ENCODE data around the gene KLF2. TPM values are rescaled to one million over a fixed set of nuclear protein-coding genes. Genes with fewer than 3 reads are reported as not detected.
A peak's percentile ranks its signal among the peaks of the same experiment; 100 is the strongest.

The KLF2 gene
- total RNA-seq, 2 experiments from 2014 or later, result 172 to 193 TPM

DNA sequence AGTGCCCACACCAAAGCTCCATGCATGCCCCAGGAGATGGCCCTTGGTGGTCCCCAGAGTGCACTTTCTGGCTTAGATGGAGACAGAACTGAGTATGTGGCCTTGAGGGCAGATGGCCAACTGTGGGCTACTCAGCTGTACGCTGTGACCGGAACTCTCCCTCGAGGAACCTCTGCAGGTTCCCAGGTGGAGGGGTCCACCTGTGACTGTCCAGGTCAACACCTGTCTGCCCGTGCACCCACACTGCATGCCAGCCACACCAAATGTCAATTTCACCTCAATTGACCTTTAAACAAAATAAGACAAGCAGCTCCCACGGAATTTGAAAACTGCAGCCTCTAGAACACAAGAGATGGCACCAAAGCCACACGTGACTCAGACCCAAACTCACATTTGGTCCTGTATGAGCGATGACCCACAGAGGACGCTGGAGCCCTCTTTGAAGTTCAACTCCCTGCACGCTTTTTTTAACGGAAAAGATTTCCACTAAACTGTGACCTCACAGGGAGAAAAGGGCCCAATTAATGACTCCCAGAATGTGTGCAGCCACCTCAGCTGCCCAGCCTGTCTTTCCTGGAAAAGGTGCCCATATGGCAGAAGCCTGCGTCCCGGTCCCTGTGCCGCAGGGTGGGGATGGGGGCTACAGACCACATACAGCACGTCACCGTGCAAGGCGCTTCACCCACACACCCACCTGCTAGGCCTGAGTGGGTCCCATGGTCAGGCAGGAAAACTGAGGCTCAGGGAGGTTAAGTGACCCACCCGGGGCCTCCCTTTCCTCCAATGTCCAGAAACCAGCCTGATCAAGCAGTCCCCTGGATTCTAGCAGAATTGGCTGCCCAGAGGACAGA, 47.7 kb downstream of the KLF2 start:
- H3K4me3 Mint-ChIP-seq, result no peak overlapping the region
- DNase-seq (no peak), ATAC-seq (ENCODE audit: low read depth) (no peak)
- no peaks in the 10 kb centered on the region for H3K9me3 Mint-ChIP-seq
- H3K27me3 Mint-ChIP-seq, result peaks cover 4% of the 10 kb centered on the region
- no peak overlapping the region for H3K27ac Mint-ChIP-seq
- peaks cover 19% of the 10 kb centered on the region for H3K36me3 Mint-ChIP-seq
- POLR2A ChIA-PET, result interaction anchor here (0.9 to 19.3 kb wide), 10 partner anchors 10 to 528 kb away, joined by 3 to 532 read pairs (median 12); partner anchors contain the start of genes HSH2D and KLF2
- peaks cover 58% of the 10 kb centered on the region for H3K4me1 Mint-ChIP-seq

DNA sequence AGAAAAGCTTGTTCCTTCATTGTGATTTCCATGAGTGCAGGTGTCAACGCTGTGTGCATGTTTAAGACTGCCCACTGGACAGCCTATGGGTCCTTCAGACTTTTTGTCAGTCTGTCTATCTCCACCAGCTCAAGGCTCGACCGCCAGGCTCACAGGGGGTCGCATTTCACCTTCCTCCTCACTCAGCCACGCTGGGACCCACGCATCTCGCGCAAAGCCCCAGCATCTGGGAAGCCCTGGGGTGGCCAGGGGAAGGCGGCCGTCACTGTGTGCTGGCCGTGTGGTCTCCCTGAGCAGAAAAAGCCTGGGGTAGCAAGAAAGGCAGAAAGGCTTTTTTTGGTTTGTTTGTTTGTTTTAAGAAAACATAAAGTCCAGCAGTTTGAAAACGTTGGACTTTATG, 48.5 kb downstream of the KLF2 start:
- peaks cover 22% of the 10 kb centered on the region for H3K36me3 Mint-ChIP-seq
- no peak overlapping the region for H3K27ac Mint-ChIP-seq
- no peak overlapping the region for H3K4me3 Mint-ChIP-seq
- H3K4me1 Mint-ChIP-seq, result peaks cover 60% of the 10 kb centered on the region
- H3K9me3 Mint-ChIP-seq, result no peaks in the 10 kb centered on the region
- peaks cover 4% of the 10 kb centered on the region for H3K27me3 Mint-ChIP-seq
- DNase-seq, result no peak
- POLR2A ChIA-PET, result interaction anchor here (0.6 to 19.3 kb wide), 5 partner anchors 9 to 106 kb away, joined by 3 to 532 read pairs (median 31); partner anchors contain the start of gene KLF2
- ATAC-seq (ENCODE audit: low read depth), result no peak

DNA sequence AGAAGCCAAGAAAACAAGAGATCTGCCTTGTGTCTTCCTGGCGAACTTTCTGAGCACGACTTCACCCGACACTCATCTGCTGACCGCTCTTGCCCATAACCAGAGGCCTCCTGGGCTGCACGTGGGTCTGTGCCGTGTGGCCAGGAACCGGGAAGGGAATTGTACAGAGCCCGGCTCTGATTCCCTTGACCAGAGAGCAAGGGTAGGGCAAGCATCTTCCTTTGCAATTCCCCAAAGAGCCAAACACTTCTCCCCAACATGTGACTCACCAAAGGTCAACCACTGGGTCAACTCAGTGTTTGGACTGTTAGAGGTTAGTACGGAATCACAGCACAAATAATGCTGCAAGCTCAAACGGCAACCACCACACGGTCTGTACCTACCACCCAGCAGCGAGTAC, 48.9 kb downstream of the KLF2 start:
- peak overlapping the region; percentile 71 for H3K27ac Mint-ChIP-seq
- POLR2A ChIA-PET, result interaction anchor here (0.6 to 19.3 kb wide), 5 partner anchors 9 to 107 kb away, joined by 3 to 532 read pairs (median 10); partner anchors contain the start of gene KLF2
- H3K9me3 Mint-ChIP-seq, result no peaks in the 10 kb centered on the region
- peak overlapping the region; percentile 37 for H3K4me3 Mint-ChIP-seq
- no peak for DNase-seq
- ATAC-seq (ENCODE audit: low read depth), result no peak
- peaks cover 22% of the 10 kb centered on the region for H3K36me3 Mint-ChIP-seq
- peaks cover 4% of the 10 kb centered on the region for H3K27me3 Mint-ChIP-seq
- peaks cover 60% of the 10 kb centered on the region for H3K4me1 Mint-ChIP-seq

DNA sequence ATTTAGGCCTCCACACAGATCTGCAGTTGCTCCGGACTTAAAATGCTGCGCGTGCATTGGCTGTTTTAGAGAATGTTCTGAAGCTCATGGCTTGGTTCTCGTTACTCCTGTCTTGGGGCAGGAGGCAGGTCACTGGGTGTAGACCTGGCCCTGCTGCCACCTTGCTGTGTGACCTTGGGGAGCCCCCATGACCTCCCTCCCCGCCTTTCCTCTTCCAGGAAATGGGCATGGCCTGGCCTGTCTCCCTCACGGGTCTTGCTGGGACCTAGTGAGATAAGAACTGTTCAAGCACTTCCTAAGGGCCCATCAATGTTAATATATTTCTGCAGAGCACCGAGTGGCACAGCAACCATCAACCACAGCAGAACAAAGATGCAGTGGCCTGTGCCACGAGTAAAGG, 49.4 kb downstream of the KLF2 start:
- no peaks in the 10 kb centered on the region for H3K9me3 Mint-ChIP-seq
- no peak for ATAC-seq (ENCODE audit: low read depth)
- H3K27ac Mint-ChIP-seq, result peak overlapping the region; percentile 71
- peaks cover 60% of the 10 kb centered on the region for H3K4me1 Mint-ChIP-seq
- H3K36me3 Mint-ChIP-seq, result peaks cover 22% of the 10 kb centered on the region
- POLR2A ChIA-PET, result interaction anchor here (0.6 to 19.3 kb wide), 6 partner anchors 8 to 97 kb away, joined by 3 to 532 read pairs (median 3); partner anchors contain the start of gene KLF2
- H3K4me3 Mint-ChIP-seq, result peak overlapping the region; percentile 37
- H3K27me3 Mint-ChIP-seq, result peaks cover 4% of the 10 kb centered on the region
- DNase-seq, result no peak

DNA sequence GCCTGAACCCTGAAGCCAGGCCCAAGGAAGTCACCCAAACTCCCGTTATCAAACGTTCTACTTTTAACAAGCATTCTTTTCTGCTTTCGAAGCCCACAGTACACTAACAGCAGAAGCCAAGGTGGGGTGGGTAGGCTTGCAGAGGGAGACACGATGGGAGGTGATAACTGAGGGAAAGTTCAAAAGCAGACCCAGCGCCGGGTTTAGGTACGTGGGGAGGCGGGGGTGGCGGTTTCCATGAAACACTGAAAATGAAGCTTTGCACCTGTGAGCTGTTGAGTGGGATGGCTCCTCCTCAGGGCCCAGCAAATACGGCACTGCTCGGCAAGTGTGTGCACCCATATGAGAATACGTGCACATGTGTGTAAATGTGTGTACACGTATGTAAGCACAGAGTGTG, 49.8 kb downstream of the KLF2 start:
- peaks cover 60% of the 10 kb centered on the region for H3K4me1 Mint-ChIP-seq
- peaks cover 4% of the 10 kb centered on the region for H3K27me3 Mint-ChIP-seq
- H3K4me3 Mint-ChIP-seq, result peak overlapping the region; percentile 37
- POLR2A ChIA-PET, result interaction anchor here (1.0 to 19.3 kb wide), 4 partner anchors 8 to 47 kb away, joined by 3 to 532 read pairs (median 3); partner anchors contain the start of gene KLF2
- ATAC-seq (ENCODE audit: low read depth) (no peak), DNase-seq (no peak)
- H3K9me3 Mint-ChIP-seq, result no peaks in the 10 kb centered on the region
- H3K27ac Mint-ChIP-seq, result peak overlapping the region; percentile 71
- peaks cover 22% of the 10 kb centered on the region for H3K36me3 Mint-ChIP-seq

DNA sequence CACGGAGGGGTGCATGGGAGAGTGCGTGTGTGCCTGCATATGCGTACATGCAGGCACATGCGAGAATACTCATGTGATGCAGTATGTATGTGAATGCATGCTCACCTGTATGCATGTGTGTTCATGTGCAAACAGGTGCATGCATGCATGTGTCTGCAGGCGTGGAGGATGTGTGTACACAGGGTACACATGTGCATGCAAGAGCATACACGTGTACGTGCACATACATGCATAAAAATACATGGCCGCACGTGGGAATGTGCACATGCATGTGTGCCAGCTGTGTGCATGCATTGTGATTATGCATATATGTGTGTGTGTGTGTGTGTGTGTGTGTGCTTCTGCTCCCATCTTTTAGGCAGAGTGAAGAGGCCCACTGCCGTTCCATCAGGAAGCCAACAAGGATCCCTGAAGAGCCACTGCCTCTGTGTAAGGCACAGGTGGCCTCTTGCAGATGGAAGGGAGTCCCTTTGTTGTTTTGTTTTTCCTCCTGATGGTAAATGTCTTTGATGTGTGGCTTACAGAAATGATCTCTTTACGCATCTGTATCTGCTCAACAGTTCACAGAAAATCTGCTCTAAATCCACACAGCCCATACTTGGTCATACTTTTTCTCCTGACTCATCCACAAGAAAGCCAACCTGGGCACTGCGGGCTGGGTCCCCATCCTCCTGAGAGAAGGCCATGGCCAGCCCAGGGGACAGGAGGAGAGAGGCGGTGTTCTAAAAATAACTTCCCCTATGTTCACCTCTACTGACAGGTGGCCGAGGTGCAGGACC, 50.7 kb downstream of the KLF2 start:
- peaks cover 55% of the 10 kb centered on the region for H3K4me1 Mint-ChIP-seq
- peaks cover 22% of the 10 kb centered on the region for H3K36me3 Mint-ChIP-seq
- POLR2A ChIA-PET, result interaction anchor here (1.0 to 19.3 kb wide), 5 partner anchors 8 to 48 kb away, joined by 3 to 532 read pairs (median 4); partner anchors contain the start of gene KLF2
- DNase-seq (no peak), ATAC-seq (ENCODE audit: low read depth) (no peak)
- peaks cover 3% of the 10 kb centered on the region for H3K27me3 Mint-ChIP-seq
- H3K9me3 Mint-ChIP-seq, result no peaks in the 10 kb centered on the region
- H3K4me3 Mint-ChIP-seq, result peak overlapping the region; percentile 8
- H3K27ac Mint-ChIP-seq, result no peak overlapping the region

DNA sequence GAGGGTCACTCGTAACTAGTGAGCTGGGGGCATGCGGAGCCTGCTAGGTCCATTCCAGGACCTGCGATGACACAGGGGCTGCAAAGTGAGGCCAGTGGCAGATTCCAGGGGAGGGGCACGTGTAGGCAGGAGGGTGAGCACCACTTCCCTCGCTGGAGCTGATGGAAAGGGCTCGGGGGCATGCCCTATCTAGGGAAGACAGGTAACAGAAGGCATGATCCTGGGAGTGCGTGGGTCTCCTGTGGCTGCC, 51.2 kb downstream of the KLF2 start:
- no peaks in the 10 kb centered on the region for H3K9me3 Mint-ChIP-seq
- H3K36me3 Mint-ChIP-seq, result peaks cover 22% of the 10 kb centered on the region
- POLR2A ChIA-PET, result interaction anchor here (1.0 to 19.3 kb wide), 3 partner anchors 8 to 48 kb away, joined by 4 to 532 read pairs (median 6); partner anchors contain the start of gene KLF2
- H3K4me3 Mint-ChIP-seq, result no peak overlapping the region
- H3K27ac Mint-ChIP-seq, result peak overlapping the region; percentile 38
- ATAC-seq (ENCODE audit: low read depth), result no peak
- DNase-seq, result peak; percentile 31
- peaks cover 50% of the 10 kb centered on the region for H3K4me1 Mint-ChIP-seq
- no peaks in the 10 kb centered on the region for H3K27me3 Mint-ChIP-seq

DNA sequence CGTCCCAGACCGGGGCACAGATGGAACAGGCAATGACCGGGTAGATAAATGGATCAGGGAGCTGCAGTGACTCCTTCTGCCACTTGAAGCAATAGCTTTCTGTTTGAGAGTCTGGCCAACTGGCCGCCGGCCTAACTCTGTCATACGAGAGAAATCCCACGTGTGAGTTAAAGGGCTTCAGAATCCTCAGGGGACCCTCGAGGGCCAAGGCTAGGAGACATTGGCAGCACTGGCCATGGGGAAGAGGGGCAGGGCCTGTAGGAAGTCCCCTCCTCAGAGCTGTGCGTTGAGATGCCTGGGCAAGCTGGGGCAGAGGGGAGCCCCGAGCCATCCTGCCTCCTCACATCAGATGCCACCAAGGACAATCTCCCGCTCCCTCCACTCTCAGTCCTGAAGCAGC, 51.6 kb downstream of the KLF2 start:
- POLR2A ChIA-PET, result interaction anchor here (1.0 to 19.3 kb wide), 3 partner anchors 9 to 49 kb away, joined by 4 to 532 read pairs (median 6); partner anchors contain the start of gene KLF2
- H3K9me3 Mint-ChIP-seq, result no peaks in the 10 kb centered on the region
- H3K4me1 Mint-ChIP-seq, result peaks cover 46% of the 10 kb centered on the region
- peak overlapping the region; percentile 38 for H3K27ac Mint-ChIP-seq
- no peak for DNase-seq
- ATAC-seq (ENCODE audit: low read depth), result no peak
- H3K4me3 Mint-ChIP-seq, result no peak overlapping the region
- no peaks in the 10 kb centered on the region for H3K27me3 Mint-ChIP-seq
- H3K36me3 Mint-ChIP-seq, result peaks cover 22% of the 10 kb centered on the region

DNA sequence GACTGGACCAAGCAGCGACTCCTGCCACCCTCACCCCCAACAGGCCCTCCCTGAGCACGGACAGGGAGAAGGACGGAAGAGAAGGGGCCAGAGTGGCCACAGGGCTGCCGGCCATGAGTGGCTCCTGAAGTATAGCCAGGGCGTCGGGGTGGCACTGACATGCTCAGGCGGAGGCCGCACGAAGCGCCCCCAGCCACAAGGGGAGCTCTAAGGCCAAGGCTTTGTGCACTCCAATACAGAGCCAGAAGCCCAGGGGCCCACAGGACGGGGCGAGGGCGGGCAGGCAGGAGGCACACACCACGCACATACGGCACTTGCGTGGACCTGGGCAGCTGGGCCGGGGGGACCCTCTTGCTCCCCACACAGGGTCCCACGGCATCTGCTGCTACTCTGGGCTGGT, 52.0 kb downstream of the KLF2 start:
- Mint-ChIP-seq H3K4me1 (peaks cover 42% of the 10 kb centered on the region), H3K27me3 (no peaks in the 10 kb centered on the region), H3K36me3 (peaks cover 22% of the 10 kb centered on the region), H3K9me3 (no peaks in the 10 kb centered on the region), H3K27ac (no peak overlapping the region), H3K4me3 (no peak overlapping the region)
- POLR2A ChIA-PET, result interaction anchor here (1.0 to 19.3 kb wide), 3 partner anchors 9 to 49 kb away, joined by 4 to 532 read pairs (median 6); partner anchors contain the start of gene KLF2
- ATAC-seq (ENCODE audit: low read depth) (peak; percentile 37), DNase-seq (peak; percentile 55)

DNA sequence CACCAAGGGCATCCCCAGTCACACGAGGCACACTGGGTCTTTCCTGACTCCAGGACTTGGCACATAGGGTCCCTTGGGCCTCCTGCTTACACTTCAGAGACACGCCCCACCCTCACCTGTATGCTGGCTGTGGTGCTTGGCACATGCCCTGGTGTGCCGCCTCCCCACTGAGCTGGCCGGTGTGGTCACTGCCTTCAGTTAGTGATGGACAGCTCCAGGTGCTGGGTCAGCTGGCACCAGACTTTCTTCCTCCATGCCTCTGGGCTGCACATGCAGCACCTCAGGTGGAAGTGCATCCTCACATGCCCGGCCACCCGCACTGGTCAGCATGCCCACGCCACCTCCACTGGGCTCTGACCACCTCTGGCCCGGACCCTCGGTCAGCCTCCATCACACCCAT, 52.9 kb downstream of the KLF2 start:
- ATAC-seq (ENCODE audit: low read depth) (no peak), DNase-seq (peak; percentile 30)
- H3K4me3 Mint-ChIP-seq, result no peak overlapping the region
- peaks cover 39% of the 10 kb centered on the region for H3K4me1 Mint-ChIP-seq
- no peaks in the 10 kb centered on the region for H3K27me3 Mint-ChIP-seq
- H3K36me3 Mint-ChIP-seq, result peaks cover 22% of the 10 kb centered on the region
- H3K9me3 Mint-ChIP-seq, result no peaks in the 10 kb centered on the region
- no peak overlapping the region for H3K27ac Mint-ChIP-seq
- POLR2A ChIA-PET, result interaction anchor here (19.3 kb wide), 1 partner anchor 50 kb away, joined by 532 read pairs; the partner anchor contains the start of gene KLF2

Other genes with a start within 250 kb of the KLF2 start
- gene TPM4, start 248.3 kb upstream of the KLF2 start, total RNA-seq, result 100 to 1,000 TPM; 278 to 282 TPM
- gene RAB8A, start 212.9 kb upstream of the KLF2 start, total RNA-seq, result 100 to 1,000 TPM; 133 to 153 TPM
- gene HSH2D, start 181.1 kb upstream of the KLF2 start, total RNA-seq, result 10 to 100 TPM; 72.5 to 80.6 TPM
- not detected for gene CIB3, start 151.3 kb upstream of the KLF2 start, total RNA-seq
- 10 to 100 TPM; 61.4 to 63.4 TPM for gene FAM32A, start 139.4 kb upstream of the KLF2 start, total RNA-seq
- 100 to 1,000 TPM; 132 to 135 TPM for gene AP1M1, start 126.9 kb upstream of the KLF2 start, total RNA-seq
- 10 to 100 TPM; 40.0 to 41.7 TPM for gene EPS15L1, start 147.1 kb downstream of the KLF2 start, total RNA-seq
- gene CALR3, start 171.3 kb downstream of the KLF2 start, total RNA-seq, result not detected
- 1 to 10 TPM; 3.0 to 3.3 TPM for gene C19orf44, start 171.6 kb downstream of the KLF2 start, total RNA-seq
- gene CHERP, start 217.6 kb downstream of the KLF2 start, total RNA-seq, result 10 to 100 TPM; 65.5 to 67.0 TPM
- gene SLC35E1, start 247.6 kb downstream of the KLF2 start, total RNA-seq, result 10 to 100 TPM; 43.4 to 44.5 TPM

All from activated naive CD8-positive, alpha-beta T cell treated with anti-CD3 and anti-CD28 coated beads, Interleukin-2, amount 10 ng/mL, durations not matched to agents 7 days and 5 days (primary cell).